Superior temporal gyrus (tissue), 1 donor: ENCODE data around the gene KCNG1.
A peak's percentile ranks its signal among the peaks of the same experiment; 100 is the strongest.
"Not testable (repeated sequence)": the region's sequence is repeated elsewhere in the genome, so short reads cannot be mapped to it uniquely, and the experiment has no call there.

Source experiments
- DNase-seq: peaks from one replicate; pipeline ENCODE4 v3.0.0-alpha.2; 2016; ENCODE audit errors: extremely low spot score

The KCNG1 gene

DNA sequence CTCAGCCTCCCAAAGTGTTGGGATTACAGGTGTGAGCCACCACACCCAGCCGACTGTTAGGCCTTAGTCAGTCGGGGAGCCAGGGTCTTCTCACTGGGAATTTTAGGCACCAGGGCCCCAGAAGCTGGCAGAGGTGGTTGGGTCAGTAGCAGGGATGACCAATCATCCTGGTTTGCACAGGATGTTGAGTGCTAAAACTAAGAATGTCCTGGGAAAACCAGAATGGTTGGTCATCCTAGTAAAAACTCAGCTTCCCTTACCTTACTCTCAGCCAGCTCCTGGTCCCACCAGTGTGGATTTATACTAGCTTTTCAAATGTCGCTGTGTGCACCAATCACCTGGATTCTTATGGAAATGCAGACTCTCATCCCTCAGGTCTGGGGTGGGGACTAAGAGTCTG lies 31.8 kb downstream of the KCNG1 start:
- DNase-seq: no peak

- peak; percentile 96 for DNase-seq
Measured at GRCh38 chr20:50987493-50988210, 35.3 kb downstream of the KCNG1 start.

- DNase-seq: no peak
Measured at GRCh38 chr20:50983321-50983720, 39.6 kb downstream of the KCNG1 start.

DNA sequence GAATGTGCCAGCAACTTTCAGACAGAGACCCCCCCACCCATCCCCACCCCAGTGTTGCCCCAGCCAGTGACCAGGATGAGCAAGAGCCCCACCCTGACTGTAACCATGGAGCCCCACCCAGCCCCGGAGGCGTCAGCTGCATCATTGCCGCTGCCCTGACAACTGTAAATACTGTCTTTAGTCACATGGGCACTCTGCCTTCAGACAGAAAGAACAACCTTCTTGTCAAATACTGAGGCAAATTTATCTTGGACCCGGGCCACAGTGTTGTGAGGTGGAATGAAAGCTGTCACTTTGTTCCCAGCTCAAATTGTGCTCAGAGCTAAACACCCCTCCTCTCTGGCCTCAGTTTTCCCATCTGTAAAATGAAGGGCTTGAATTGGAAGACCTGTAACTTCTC lies 40.5 kb downstream of the KCNG1 start:
- no peak for DNase-seq

- no peak for DNase-seq
Measured at GRCh38 chr20:50981714-50982048, 41.2 kb downstream of the KCNG1 start.

- DNase-seq: peak; percentile 83
Measured at GRCh38 chr20:50980851-50981713, 41.8 kb downstream of the KCNG1 start.

DNA sequence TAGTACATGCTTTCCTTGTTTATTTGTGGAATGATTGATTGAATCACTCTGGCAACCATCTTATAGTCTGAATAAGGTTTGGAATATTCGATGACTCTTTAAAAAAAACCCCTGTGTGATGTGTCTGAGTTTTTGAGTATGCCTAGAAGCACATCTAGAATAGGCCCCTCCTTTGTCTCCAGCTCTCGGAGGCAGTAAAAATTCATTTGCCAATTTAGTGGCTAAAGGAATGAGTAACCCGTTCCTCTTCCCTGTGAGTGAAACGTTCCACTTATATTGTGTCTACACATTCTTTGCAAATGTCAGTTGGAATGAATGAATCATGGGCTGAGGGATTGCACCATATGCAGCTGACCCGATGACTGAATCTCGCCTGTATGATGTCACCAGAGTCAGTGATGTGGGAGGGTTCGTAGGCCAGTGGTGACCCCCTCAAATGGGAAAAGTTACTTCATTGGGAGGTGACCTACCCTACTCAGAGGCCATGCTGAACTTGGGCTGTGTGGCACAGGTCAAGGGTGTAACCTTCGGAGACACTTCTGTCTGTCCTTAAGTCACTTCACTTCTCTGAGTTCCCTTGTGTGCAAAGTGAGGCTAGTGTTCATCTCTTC lies 42.7 kb downstream of the KCNG1 start:
- DNase-seq: no peak

- DNase-seq: not testable (repeated sequence)
Measured at GRCh38 chr20:50978533-50978932, 44.4 kb downstream of the KCNG1 start.

- no peak for DNase-seq
Measured at GRCh38 chr20:50977066-50978021, 45.6 kb downstream of the KCNG1 start.

DNA sequence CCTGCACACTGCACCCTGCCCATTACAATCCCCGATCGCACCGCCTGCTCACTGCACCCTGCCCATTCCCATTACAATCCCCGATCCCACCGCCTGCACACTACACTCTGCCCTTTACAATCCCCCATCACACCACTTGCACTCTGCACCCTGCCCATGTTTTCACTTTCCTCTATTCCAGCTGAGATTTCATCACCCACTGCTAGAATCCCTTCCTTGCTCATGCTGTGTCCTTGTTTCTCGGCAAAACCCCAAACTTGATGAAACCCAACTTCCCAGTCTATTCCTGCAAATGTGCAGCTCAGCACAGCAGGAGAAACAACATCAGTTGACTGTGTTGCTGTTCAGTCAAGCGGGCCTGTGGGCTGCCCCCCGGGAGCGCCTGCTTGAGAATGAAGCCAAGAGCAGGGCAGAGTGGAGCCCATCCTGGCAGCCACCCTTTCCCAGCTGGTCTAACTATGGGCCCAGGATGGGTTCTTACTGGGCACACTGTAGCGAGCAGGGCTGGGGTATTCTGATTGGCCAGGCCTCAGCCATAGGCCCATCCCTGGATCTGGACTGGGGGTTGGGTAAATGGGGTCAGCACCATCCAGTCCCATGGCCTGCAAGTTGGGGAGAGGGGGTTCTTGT lies 47.1 kb downstream of the KCNG1 start:
- DNase-seq: no peak

- DNase-seq: no peak
Measured at GRCh38 chr20:50969912-50970311, 53.0 kb downstream of the KCNG1 start.

DNA sequence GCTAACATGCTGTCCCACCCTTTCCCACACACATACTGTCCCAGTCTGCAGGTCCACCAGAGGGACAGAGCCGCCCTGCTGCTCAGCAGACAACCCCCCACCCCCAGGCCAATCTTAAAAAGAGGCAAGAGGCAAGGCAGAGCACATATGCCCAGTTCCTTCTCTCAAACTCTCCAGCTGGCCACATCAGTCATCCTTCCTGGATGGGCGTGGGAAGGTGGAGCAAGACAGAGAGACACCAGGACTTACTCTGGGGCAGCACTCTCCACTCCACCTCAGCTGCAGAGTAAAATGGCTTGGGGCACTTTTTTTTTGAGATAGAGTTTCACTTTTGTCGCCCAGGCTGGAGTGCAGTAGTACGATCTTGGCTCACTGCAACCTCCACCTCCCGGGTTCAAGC lies 53.5 kb downstream of the KCNG1 start:
- no peak for DNase-seq

DNA sequence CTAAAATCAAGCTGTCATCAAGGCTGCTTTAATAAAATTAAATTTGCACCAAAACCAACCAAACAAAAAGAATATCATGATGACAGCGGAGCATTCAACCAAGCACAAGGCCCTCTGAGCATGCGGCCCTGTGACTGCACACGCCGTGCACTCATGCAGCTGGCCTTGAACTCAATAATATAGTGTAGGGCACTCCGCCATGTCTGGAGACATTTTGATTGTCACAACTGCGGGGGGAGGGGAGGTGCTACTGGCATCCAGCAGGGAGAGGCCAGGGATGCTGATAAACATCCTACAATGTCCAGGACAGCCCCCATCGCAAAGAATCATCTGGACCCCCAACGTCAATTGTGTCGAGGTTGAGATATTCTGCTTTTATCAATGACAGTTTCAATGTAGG lies 54.6 kb downstream of the KCNG1 start:
- no peak for DNase-seq

GRCh38 chr20:50967586-50967985 lies 55.3 kb downstream of the KCNG1 start:
- no peak for DNase-seq

- no peak for DNase-seq
Measured at GRCh38 chr20:50959543-50960126, 63.3 kb downstream of the KCNG1 start.

- DNase-seq: peak; percentile 99
Measured at GRCh38 chr20:50958615-50959542, 64.0 kb downstream of the KCNG1 start, which contains the start of gene MOCS3. Gene MOCS3, plus strand, starts transcription at chr20:50958818. Its CDS starts 25 bp downstream, at chr20:50958843.

- no peak for DNase-seq
Measured at GRCh38 chr20:50957798-50958614, 64.9 kb downstream of the KCNG1 start, which contains the start of gene DPM1. Gene DPM1, minus strand, starts transcription at chr20:50958532. Its CDS starts 9 bp downstream, at chr20:50958523.

- DNase-seq: no peak
Measured at GRCh38 chr20:50957276-50957675, 65.6 kb downstream of the KCNG1 start.

DNA sequence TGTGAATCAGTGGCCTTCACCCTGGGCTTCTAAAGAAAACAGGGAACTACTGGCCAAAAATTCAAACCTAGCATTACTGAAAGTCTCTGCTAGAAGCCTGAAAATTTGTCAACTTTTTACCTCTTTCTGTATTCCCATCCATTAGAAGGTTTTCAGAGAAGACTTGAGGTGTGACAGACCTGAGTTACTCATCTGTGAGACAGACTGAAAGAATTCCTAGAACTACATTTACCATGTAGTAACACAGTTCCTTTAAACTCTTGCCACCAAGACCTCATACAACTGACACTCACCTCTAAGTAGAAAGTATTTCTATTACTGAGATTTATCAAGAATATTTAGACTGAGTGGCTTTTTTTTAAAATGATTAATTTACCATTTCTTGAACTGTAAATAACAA lies 69.1 kb downstream of the KCNG1 start:
- DNase-seq: no peak
